Neutrophil (primary cell): ENCODE data around the gene MLLT10.
"Not testable (repeated sequence)": the region's sequence is repeated elsewhere in the genome, so short reads cannot be mapped to it uniquely, and the experiment has no call there.

Experiments
- H3K27ac ChIP-seq: fragments of 200-600 bp; sonication (generic); 2 replicates; pipeline ENCODE4 v1.5.1; 2016; ENCODE audit warnings: mild to moderate bottlenecking, moderate library complexity
- H3K27me3 ChIP-seq: fragments of 200-600 bp; sonication (generic); 2 replicates; pipeline ENCODE4 v1.6.0; 2016; ENCODE audit warnings: mild to moderate bottlenecking
- H3K36me3 ChIP-seq: fragments of 200-600 bp; sonication (generic); 2 replicates; pipeline ENCODE4 v1.5.1; 2017
- H3K4me1 ChIP-seq, 2 experiments: fragments of 200-600 bp in 1 of 2; sonication (generic) in 1 of 2; 1 replicate in 1 of 2; 2 replicates in 1 of 2; pipeline versions ENCODE4 v1.5.1 to v1.6.1; 2013 to 2016; ENCODE audit warnings: low read depth in 1 of 2, low read length in 1 of 2, mild to moderate bottlenecking in 1 of 2, moderate library complexity in 1 of 2; ENCODE audit not compliant: control insufficient read depth in 1 of 2, insufficient read depth in 1 of 2
- H3K4me3 ChIP-seq, 2 experiments: fragments of 200-600 bp in 1 of 2; sonication (generic) in 1 of 2; 1 replicate in 1 of 2; 2 replicates in 1 of 2; pipeline ENCODE4 v1.5.1; 2013 to 2016; ENCODE audit warnings: low read depth in 1 of 2, low read length in 1 of 2, mild to moderate bottlenecking in 1 of 2, moderate library complexity in 1 of 2
- H3K9me3 ChIP-seq: fragments of 200-600 bp; sonication (generic); 2 replicates; pipeline ENCODE4 v1.5.1; 2016
- CTCF ChIP-seq: fragments of 200-600 bp; sonication (generic); IDR thresholded peaks from 2 replicates; pipeline ENCODE4 v1.5.1; 2016; ENCODE audit warnings: antibody characterized with exemption

The MLLT10 gene

GRCh38 chr10:21607907-21608306 lies 73.9 kb downstream of the MLLT10 start:
- no peak for TF ChIP-seq CTCF

DNA sequence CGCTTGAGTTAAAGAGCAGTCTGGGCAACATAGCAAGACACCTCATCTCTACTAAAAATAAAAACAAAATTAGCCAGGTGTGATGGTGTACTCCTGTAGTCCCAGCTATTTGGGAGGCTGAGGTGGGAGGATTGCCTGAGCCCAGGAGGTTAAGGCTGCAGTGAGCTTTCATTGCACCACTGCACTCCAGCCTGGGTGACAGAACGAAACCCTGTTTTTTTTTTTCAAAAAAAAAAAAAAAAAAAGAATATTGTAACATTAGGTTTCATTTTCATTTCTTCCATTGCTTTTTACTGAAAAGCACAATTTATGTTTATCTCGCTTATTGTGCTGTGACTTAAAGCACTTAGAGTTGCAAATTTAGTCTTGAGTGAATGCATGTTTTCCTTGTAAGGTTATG lies 80.0 kb downstream of the MLLT10 start:
- Histone ChIP-seq H3K36me3 (no peaks in the 10 kb centered on the region), H3K27me3 (no peaks in the 10 kb centered on the region), H3K4me1 (peaks cover 14 to 27% of the 10 kb centered on the region in 2 experiments), H3K9me3 (no peaks in the 10 kb centered on the region), H3K27ac (no peak overlapping the region), H3K4me3 (no peak overlapping the region)
- TF ChIP-seq CTCF = no peak

More at GRCh38 chr10:21607907-21608306, 73.9 kb downstream of the MLLT10 start:
- Histone ChIP-seq H3K27me3 (no peaks in the 10 kb centered on the region), H3K4me1 (peaks cover 9 to 13% of the 10 kb centered on the region in 2 experiments), H3K36me3 (peaks cover 4% of the 10 kb centered on the region), H3K4me3 (no peak overlapping the region), H3K9me3 (no peaks in the 10 kb centered on the region), H3K27ac (no peak overlapping the region)

- Histone ChIP-seq H3K27ac (peak overlapping the region; percentile 61), H3K36me3 (no peaks in the 10 kb centered on the region), H3K9me3 (no peaks in the 10 kb centered on the region), H3K27me3 (no peaks in the 10 kb centered on the region), H3K4me1 (peaks cover 8 to 15% of the 10 kb centered on the region in 2 experiments), H3K4me3 (no peak overlapping the region)
- TF ChIP-seq CTCF = no peak
Measured at GRCh38 chr10:21617267-21617666, 83.2 kb downstream of the MLLT10 start.

- no peak for TF ChIP-seq CTCF
Measured at GRCh38 chr10:21623291-21623690, 89.3 kb downstream of the MLLT10 start.

GRCh38 chr10:21624421-21624820 lies 90.4 kb downstream of the MLLT10 start:
- peak overlapping the region in 1 of 2 experiments; percentile 19 for H3K4me3 ChIP-seq
- not testable (repeated sequence) for H3K36me3 ChIP-seq, H3K9me3 ChIP-seq, H3K27me3 ChIP-seq
- peaks cover 21 to 24% of the 10 kb centered on the region in 2 experiments for H3K4me1 ChIP-seq
- peak overlapping the region; percentile 75 for H3K27ac ChIP-seq

More at GRCh38 chr10:21623291-21623690, 89.3 kb downstream of the MLLT10 start:
- Histone ChIP-seq H3K27ac (no peak overlapping the region), H3K36me3 (no peaks in the 10 kb centered on the region), H3K27me3 (no peaks in the 10 kb centered on the region), H3K9me3 (no peaks in the 10 kb centered on the region), H3K4me3 (no peak overlapping the region), H3K4me1 (peaks cover 21 to 24% of the 10 kb centered on the region in 2 experiments)

- peak overlapping the region; percentile 75 for H3K27ac ChIP-seq
- no peaks in the 10 kb centered on the region for H3K36me3 ChIP-seq
- peaks cover 21 to 24% of the 10 kb centered on the region in 2 experiments for H3K4me1 ChIP-seq
- H3K9me3 ChIP-seq = no peaks in the 10 kb centered on the region
- H3K27me3 ChIP-seq = no peaks in the 10 kb centered on the region
- no peak for TF ChIP-seq CTCF
- H3K4me3 ChIP-seq = peak overlapping the region in 1 of 2 experiments; percentile 19
Measured at GRCh38 chr10:21624951-21625350, 90.9 kb downstream of the MLLT10 start.
